OCI-LY1 (cell line): ENCODE data around the gene LTN1.

Experiments
- H2AFZ ChIP-seq: fragments of 200-600 bp; sonication (generic), shearing (Covaris generic); 2 replicates; pipeline ENCODE4 v1.6.0; 2014; ENCODE audit warnings: antibody characterized with exemption, mild to moderate bottlenecking, low read length
- H3F3A ChIP-seq: fragments of 200-600 bp; sonication (generic), shearing (Covaris generic); 2 replicates; pipeline ENCODE4 v1.6.0; 2014; ENCODE audit warnings: mild to moderate bottlenecking, antibody characterized with exemption, low read length, moderate library complexity; ENCODE audit not compliant: insufficient read depth
- H3K27ac ChIP-seq: fragments of 200-600 bp; sonication (generic); 2 replicates; pipeline ENCODE4 v1.5.1; 2014; ENCODE audit warnings: low read length, mixed run types, mild to moderate bottlenecking, low read depth; ENCODE audit not compliant: poor library complexity, severe bottlenecking
- H3K27me3 ChIP-seq: fragments of 200-600 bp; sonication (generic); 2 replicates; pipeline ENCODE4 v1.6.0; 2014; ENCODE audit warnings: antibody characterized with exemption, mild to moderate bottlenecking, low read length, moderate library complexity; ENCODE audit not compliant: insufficient read depth
- H3K36me3 ChIP-seq: fragments of 200-600 bp; sonication (generic); 2 replicates; pipeline ENCODE4 v1.6.1; 2014; ENCODE audit warnings: mild to moderate bottlenecking, antibody characterized with exemption, low read length, moderate library complexity, mixed read lengths; ENCODE audit not compliant: insufficient read depth
- H3K4me1 ChIP-seq: fragments of 200-600 bp; sonication (generic); 2 replicates; pipeline ENCODE4 v1.5.1; 2014; ENCODE audit warnings: mild to moderate bottlenecking, low read length, moderate library complexity; ENCODE audit not compliant: insufficient read depth, severe bottlenecking
- H3K4me2 ChIP-seq: fragments of 200-600 bp; sonication (generic), shearing (Covaris generic); 2 replicates; pipeline ENCODE4 v1.6.1; 2014; ENCODE audit warnings: low read length
- H3K4me3 ChIP-seq: fragments of 200-600 bp; sonication (generic); 2 replicates; pipeline ENCODE4 v1.5.1; 2014; ENCODE audit warnings: low read length, low read depth, mild to moderate bottlenecking, mixed read lengths; ENCODE audit not compliant: poor library complexity, severe bottlenecking
- H3K79me2 ChIP-seq: fragments of 200-600 bp; shearing (Covaris generic); 2 replicates; pipeline ENCODE4 v1.6.1; 2016; ENCODE audit warnings: mixed run types, low read length, mixed read lengths; ENCODE audit not compliant: insufficient read depth
- H3K9ac ChIP-seq: fragments of 200-600 bp; sonication (generic), shearing (Covaris generic); 2 replicates; pipeline ENCODE4 v1.6.1; 2014; ENCODE audit warnings: mild to moderate bottlenecking, low read length, mixed read lengths
- H3K9me2 ChIP-seq: fragments of 200-600 bp; sonication (generic), shearing (Covaris generic); 2 replicates; pipeline ENCODE4 v1.6.1; 2014; ENCODE audit warnings: low read depth, mild to moderate bottlenecking, low read length, mixed read lengths
- H3K9me3 ChIP-seq: fragments of 200-600 bp; shearing (Covaris generic); 2 replicates; pipeline ENCODE4 v1.6.1; 2014; ENCODE audit warnings: low read length, mixed read lengths
- H4K20me1 ChIP-seq: fragments of 200-600 bp; sonication (generic), shearing (Covaris generic); 2 replicates; pipeline ENCODE4 v1.6.0; 2016; ENCODE audit warnings: mild to moderate bottlenecking, low read length; ENCODE audit not compliant: insufficient read depth
- EZH2 ChIP-seq: fragments of 200-600 bp; sonication (generic), shearing (Covaris generic); IDR thresholded peaks from 2 replicates; pipeline ENCODE4 v1.8.0; 2017; ENCODE audit warnings: borderline replicate concordance, mixed run types, mild to moderate bottlenecking, antibody characterized with exemption, low read length, moderate library complexity, mixed read lengths
- TF ChIP-seq, protein P1 (sequence below): fragments of 200-600 bp; sonication (generic), shearing (Covaris generic); IDR thresholded peaks from 2 replicates; pipeline ENCODE4 v1.5.1; 2017; ENCODE audit warnings: mild to moderate bottlenecking, antibody characterized with exemption, low read length, moderate library complexity, mixed read lengths

The LTN1 gene

GRCh38 chr21:28944296-28944695 lies 48.4 kb downstream of the LTN1 start:
- Histone ChIP-seq H3K4me1 (no peaks in the 10 kb centered on the region), H3K9ac (no peak overlapping the region), H3F3A (no peaks in the 10 kb centered on the region), H3K9me2 (no peaks in the 10 kb centered on the region), H3K27ac (no peak overlapping the region), H2AFZ (no peak overlapping the region), H3K4me3 (no peak overlapping the region), H3K27me3 (no peaks in the 10 kb centered on the region), H3K9me3 (no peaks in the 10 kb centered on the region), H4K20me1 (no peaks in the 10 kb centered on the region), H3K4me2 (no peak overlapping the region), H3K79me2 (no peaks in the 10 kb centered on the region), H3K36me3 (peaks cover 66% of the 10 kb centered on the region)
- TF ChIP-seq, protein P1, sequence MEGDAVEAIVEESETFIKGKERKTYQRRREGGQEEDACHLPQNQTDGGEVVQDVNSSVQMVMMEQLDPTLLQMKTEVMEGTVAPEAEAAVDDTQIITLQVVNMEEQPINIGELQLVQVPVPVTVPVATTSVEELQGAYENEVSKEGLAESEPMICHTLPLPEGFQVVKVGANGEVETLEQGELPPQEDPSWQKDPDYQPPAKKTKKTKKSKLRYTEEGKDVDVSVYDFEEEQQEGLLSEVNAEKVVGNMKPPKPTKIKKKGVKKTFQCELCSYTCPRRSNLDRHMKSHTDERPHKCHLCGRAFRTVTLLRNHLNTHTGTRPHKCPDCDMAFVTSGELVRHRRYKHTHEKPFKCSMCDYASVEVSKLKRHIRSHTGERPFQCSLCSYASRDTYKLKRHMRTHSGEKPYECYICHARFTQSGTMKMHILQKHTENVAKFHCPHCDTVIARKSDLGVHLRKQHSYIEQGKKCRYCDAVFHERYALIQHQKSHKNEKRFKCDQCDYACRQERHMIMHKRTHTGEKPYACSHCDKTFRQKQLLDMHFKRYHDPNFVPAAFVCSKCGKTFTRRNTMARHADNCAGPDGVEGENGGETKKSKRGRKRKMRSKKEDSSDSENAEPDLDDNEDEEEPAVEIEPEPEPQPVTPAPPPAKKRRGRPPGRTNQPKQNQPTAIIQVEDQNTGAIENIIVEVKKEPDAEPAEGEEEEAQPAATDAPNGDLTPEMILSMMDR = no peak
- no peak for TF ChIP-seq EZH2

DNA sequence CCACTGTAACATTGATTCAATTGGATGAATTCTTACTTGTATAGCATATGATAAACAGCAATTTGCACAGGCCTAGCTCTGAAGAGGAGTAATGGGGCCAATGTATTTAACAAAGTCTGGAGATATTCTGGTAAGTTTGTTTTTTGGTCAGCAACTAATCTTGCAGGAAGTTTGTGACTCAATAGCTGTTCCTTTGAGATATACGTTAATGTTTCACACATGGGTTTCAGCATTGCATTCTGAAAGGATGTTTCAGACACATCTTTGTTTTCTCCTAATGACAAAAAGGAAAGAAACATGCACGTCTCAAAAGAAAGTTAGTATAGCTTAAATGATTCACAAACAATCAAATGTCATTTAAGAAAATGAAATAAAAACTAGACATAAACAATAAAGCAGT lies 49.0 kb downstream of the LTN1 start:
- H3K9me2 ChIP-seq = no peaks in the 10 kb centered on the region
- no peaks in the 10 kb centered on the region for H3K79me2 ChIP-seq
- H3K4me1 ChIP-seq = no peaks in the 10 kb centered on the region
- H3F3A ChIP-seq = no peaks in the 10 kb centered on the region
- H3K4me3 ChIP-seq = no peak overlapping the region
- no peaks in the 10 kb centered on the region for H4K20me1 ChIP-seq
- no peak overlapping the region for H3K4me2 ChIP-seq
- H3K36me3 ChIP-seq = peaks cover 61% of the 10 kb centered on the region
- H3K27me3 ChIP-seq = no peaks in the 10 kb centered on the region
- TF ChIP-seq, protein P1 = no peak
- TF ChIP-seq EZH2 = no peak
- H3K9ac ChIP-seq = no peak overlapping the region
- no peak overlapping the region for H2AFZ ChIP-seq
- no peaks in the 10 kb centered on the region for H3K9me3 ChIP-seq
- H3K27ac ChIP-seq = no peak overlapping the region

GRCh38 chr21:28938726-28939125 lies 54.0 kb downstream of the LTN1 start:
- Histone ChIP-seq H3F3A (no peaks in the 10 kb centered on the region), H3K4me3 (no peak overlapping the region), H3K9me2 (no peaks in the 10 kb centered on the region), H3K9me3 (no peaks in the 10 kb centered on the region), H3K4me2 (no peak overlapping the region), H3K36me3 (peaks cover 51% of the 10 kb centered on the region), H3K9ac (no peak overlapping the region), H3K27ac (no peak overlapping the region), H3K79me2 (no peaks in the 10 kb centered on the region), H3K27me3 (no peaks in the 10 kb centered on the region), H4K20me1 (no peaks in the 10 kb centered on the region), H2AFZ (no peak overlapping the region), H3K4me1 (no peaks in the 10 kb centered on the region)
- TF ChIP-seq, protein P1 = no peak
- TF ChIP-seq EZH2 = no peak
